Neural cell (in vitro differentiated cells): ENCODE data around the gene MAP2.

Source experiments
- EZH2 ChIP-seq: fragments of 200-600, 300-800 bp; shearing (Covaris generic), sonication (generic); IDR thresholded peaks from 2 replicates; pipeline ENCODE4 v1.6.1; 2014; ENCODE audit warnings: antibody characterized with exemption, low read length, borderline replicate concordance, mild to moderate bottlenecking; ENCODE audit not compliant: insufficient read depth, poor library complexity, severe bottlenecking
- POLR2AphosphoS5 ChIP-seq: IDR thresholded peaks from 2 replicates; pipeline ENCODE4 v1.6.1; 2012

- TF ChIP-seq EZH2, result no peak
- no peak for TF ChIP-seq POLR2AphosphoS5
Observed at GRCh38 chr2:209556354-209556961, 132.6 kb downstream of the MAP2 start.
